Urinary bladder (tissue), 4 donors: ENCODE data around the gene DLL4. TPM values are rescaled to one million over a fixed set of nuclear protein-coding genes. Genes with fewer than 3 reads are reported as not detected.

Source experiments
- DNase-seq: peaks from one replicate; pipeline ENCODE4 v3.0.0-alpha.2; 2015; ENCODE audit errors: extremely low spot score
- H3K27ac ChIP-seq: one replicate; pipeline ENCODE4 v1.5.1; 2013; ENCODE audit warnings: low read depth, mild to moderate bottlenecking, moderate library complexity
- H3K36me3 ChIP-seq: one replicate; pipeline ENCODE4 v1.6.1; 2013; ENCODE audit warnings: mild to moderate bottlenecking, moderate library complexity; ENCODE audit not compliant: insufficient read depth
- H3K4me1 ChIP-seq: one replicate; pipeline ENCODE4 v1.6.1; 2013; ENCODE audit warnings: mild to moderate bottlenecking, moderate library complexity; ENCODE audit not compliant: insufficient read depth
- H3K4me3 ChIP-seq: one replicate; pipeline ENCODE4 v1.5.1; 2013; ENCODE audit warnings: low read depth, low read length
- WGBS: extraction: QIAGEN DNeasy Blood & Tissue Kit; methylation state at CpG from one replicate; pipeline ENCODE4 v1.1.7; 2013; 5-methylcytosine and 5-hydroxymethylcytosine counted together
- polyA plus RNA-seq: library from polyadenylated mRNA; stranded (reverse); fragments of 200-250 nt; gene quantifications from one replicate; pipeline ENCODE4 v1.2.3, GENCODE V29; 2013
- total RNA-seq: library from RNA; depleted of rRNA; stranded (reverse); fragments of >200 nt; gene quantifications from one replicate; pipeline ENCODE4 v1.2.3, GENCODE V29; 2014
- donor health status: healthy with polysubstance abuse.
- donor health status: healthy.

DLL4 gene
- total and polyA plus RNA-seq, 2 donors, result 11.2 to 11.8 TPM

- Histone ChIP-seq H3K4me3 (peak overlapping the region; percentile 41), H3K36me3 (no peaks in the 10 kb centered on the region), H3K4me1 (peaks cover 2% of the 10 kb centered on the region), H3K27ac (no peak overlapping the region)
- no peak for DNase-seq
- 13% methylated on average over 24 of the region's 24 CpGs for WGBS
These were observed 1.7 kb upstream of the DLL4 start for GRCh38 chr15:40927495-40927872.

- Histone ChIP-seq H3K4me3 (peak overlapping the region; percentile 41), H3K36me3 (no peaks in the 10 kb centered on the region), H3K4me1 (peaks cover 2% of the 10 kb centered on the region), H3K27ac (no peak overlapping the region)
- DNase-seq, result no peak
- under 1% methylated on average over 68 of the region's 68 CpGs for WGBS
These were observed 1.0 kb upstream of the DLL4 start for GRCh38 chr15:40927873-40928806.

DNA sequence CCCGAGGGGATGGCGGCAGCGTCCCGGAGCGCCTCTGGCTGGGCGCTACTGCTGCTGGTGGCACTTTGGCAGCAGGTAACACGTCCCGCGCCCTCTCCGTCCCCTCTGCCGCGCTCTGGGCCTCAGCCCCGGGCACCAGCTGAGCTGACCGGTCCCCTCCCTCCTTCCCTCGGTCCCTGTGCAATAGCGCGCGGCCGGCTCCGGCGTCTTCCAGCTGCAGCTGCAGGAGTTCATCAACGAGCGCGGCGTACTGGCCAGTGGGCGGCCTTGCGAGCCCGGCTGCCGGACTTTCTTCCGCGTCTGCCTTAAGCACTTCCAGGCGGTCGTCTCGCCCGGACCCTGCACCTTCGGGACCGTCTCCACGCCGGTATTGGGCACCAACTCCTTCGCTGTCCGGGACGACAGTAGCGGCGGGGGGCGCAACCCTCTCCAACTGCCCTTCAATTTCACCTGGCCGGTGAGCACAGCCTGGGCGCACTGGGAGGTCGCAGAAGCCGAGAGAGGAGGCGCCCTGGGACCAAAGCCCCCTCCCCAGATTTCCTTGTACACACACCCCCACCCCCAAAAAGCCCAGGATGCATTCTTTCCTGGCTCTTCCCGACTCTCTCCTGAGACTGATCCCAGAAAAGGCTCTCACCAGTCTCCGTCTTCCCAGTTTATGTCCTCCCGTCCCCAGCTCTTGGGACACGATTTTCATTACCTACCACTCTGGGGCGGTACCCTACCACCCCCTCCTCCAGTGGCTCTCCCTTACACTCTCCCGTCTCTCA is 705 bp downstream of the DLL4 start:
- H3K27ac ChIP-seq, result peak overlapping the region; percentile 11
- H3K4me1 ChIP-seq, result peaks cover 2% of the 10 kb centered on the region
- DNase-seq, result no peak
- under 1% methylated on average over 56 of the region's 56 CpGs for WGBS
- peak overlapping the region; percentile 41 for H3K4me3 ChIP-seq
- H3K36me3 ChIP-seq, result no peaks in the 10 kb centered on the region

- H3K4me1 ChIP-seq, result peaks cover 2% of the 10 kb centered on the region
- peak overlapping the region; percentile 41 for H3K4me3 ChIP-seq
- no peaks in the 10 kb centered on the region for H3K36me3 ChIP-seq
- 2% methylated on average over 46 of the region's 46 CpGs for WGBS
- no peak for DNase-seq
- no peak overlapping the region for H3K27ac ChIP-seq
These were observed 1.5 kb downstream of the DLL4 start for GRCh38 chr15:40930430-40931299.

- 79% methylated on average over 16 of the region's 16 CpGs for WGBS
- DNase-seq, result no peak
- Histone ChIP-seq H3K27ac (no peak overlapping the region), H3K4me3 (peak overlapping the region; percentile 20), H3K36me3 (no peaks in the 10 kb centered on the region), H3K4me1 (peaks cover 2% of the 10 kb centered on the region)
These were observed 2.4 kb downstream of the DLL4 start for GRCh38 chr15:40931300-40932142.

GRCh38 chr15:40932156-40932555 is 3.0 kb downstream of the DLL4 start:
- H3K4me3 ChIP-seq, result peak overlapping the region; percentile 6
- 86% methylated on average over 8 of the region's 8 CpGs for WGBS
- no peak overlapping the region for H3K27ac ChIP-seq
- DNase-seq, result no peak
- H3K4me1 ChIP-seq, result peaks cover 2% of the 10 kb centered on the region
- no peaks in the 10 kb centered on the region for H3K36me3 ChIP-seq

DNA sequence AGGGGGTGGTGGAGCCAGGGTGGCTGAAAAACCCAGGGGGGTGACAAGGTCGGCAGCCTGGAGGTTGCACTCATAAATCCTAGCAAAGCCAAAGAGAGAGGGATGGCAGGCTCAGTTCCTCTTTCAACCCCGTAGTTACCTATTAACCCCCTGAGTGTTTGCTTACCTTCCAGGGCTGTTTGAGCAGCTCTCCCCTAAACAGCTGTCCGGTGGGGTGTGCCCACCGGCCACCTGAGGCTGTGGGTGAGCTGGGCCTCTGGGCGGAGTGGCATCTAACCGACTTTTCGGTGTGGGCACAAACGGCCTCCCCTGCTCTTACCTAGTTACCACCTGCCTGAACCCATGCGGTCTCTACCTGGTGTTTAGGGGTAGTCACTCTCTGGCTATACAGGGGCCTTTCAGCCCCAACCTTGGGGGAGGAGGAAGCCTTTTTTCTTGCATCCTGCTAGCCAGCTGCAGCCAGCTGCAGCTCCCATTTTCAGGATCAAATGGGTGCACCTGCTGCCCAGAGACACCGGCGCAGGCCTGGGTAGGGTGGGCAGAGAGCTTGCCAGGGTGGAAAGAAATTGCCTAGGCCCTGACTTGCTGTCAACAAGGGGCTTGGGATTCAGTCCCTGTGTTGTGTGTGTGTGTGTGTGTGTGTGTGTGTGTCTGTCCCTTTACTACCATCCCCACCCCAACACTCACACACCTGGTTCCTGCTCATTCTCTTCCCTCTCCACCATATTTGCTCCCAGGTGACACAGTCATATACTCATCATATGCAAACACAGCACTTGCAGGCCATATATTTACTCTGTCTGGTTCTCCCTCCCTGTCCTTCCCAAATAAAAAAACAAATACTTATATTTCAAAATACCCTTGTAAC is 3.7 kb downstream of the DLL4 start:
- DNase-seq, result no peak
- no peaks in the 10 kb centered on the region for H3K36me3 ChIP-seq
- peaks cover 2% of the 10 kb centered on the region for H3K4me1 ChIP-seq
- WGBS, result 79% methylated on average over 11 of the region's 11 CpGs
- H3K27ac ChIP-seq, result no peak overlapping the region
- H3K4me3 ChIP-seq, result no peak overlapping the region

GRCh38 chr15:40933517-40933902 is 4.4 kb downstream of the DLL4 start:
- peaks cover 2% of the 10 kb centered on the region for H3K4me1 ChIP-seq

DNA sequence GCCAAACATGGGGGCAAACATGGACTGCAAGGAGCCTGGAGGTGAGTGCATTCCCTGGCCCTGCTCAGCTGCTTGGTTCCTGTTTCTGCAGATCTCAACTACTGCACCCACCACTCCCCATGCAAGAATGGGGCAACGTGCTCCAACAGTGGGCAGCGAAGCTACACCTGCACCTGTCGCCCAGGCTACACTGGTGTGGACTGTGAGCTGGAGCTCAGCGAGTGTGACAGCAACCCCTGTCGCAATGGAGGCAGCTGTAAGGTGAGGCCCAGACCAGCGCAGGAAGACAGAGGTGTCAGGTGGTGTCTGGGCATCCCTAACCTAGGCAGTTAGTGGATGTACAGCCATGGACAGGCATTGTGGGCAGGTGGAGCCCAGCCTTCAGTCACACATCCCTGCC is 5.3 kb downstream of the DLL4 start:
- Histone ChIP-seq H3K4me1 (no peaks in the 10 kb centered on the region), H3K36me3 (no peaks in the 10 kb centered on the region), H3K4me3 (no peak overlapping the region), H3K27ac (no peak overlapping the region)
- DNase-seq, result no peak
- 93% methylated on average over 6 of the region's 6 CpGs for WGBS

More at GRCh38 chr15:40933517-40933902, 4.4 kb downstream of the DLL4 start:
- 77% methylated on average over 3 of the region's 3 CpGs for WGBS
- no peak overlapping the region for H3K27ac ChIP-seq
- no peaks in the 10 kb centered on the region for H3K36me3 ChIP-seq
- H3K4me3 ChIP-seq, result no peak overlapping the region
- DNase-seq, result no peak

- Histone ChIP-seq H3K4me3 (no peak overlapping the region), H3K4me1 (no peaks in the 10 kb centered on the region), H3K27ac (no peak overlapping the region), H3K36me3 (no peaks in the 10 kb centered on the region)
- 91% methylated on average over 31 of the region's 31 CpGs for WGBS
- no peak for DNase-seq
These were observed 7.1 kb downstream of the DLL4 start for GRCh38 chr15:40936234-40936708.

- no peak overlapping the region for H3K4me3 ChIP-seq
- no peaks in the 10 kb centered on the region for H3K36me3 ChIP-seq
- H3K4me1 ChIP-seq, result no peaks in the 10 kb centered on the region
- DNase-seq, result no peak
- 83% methylated on average over 15 of the region's 15 CpGs for WGBS
- no peak overlapping the region for H3K27ac ChIP-seq
These were observed 7.8 kb downstream of the DLL4 start for GRCh38 chr15:40936709-40937666.
